Testis (tissue), 2 donors: ENCODE measurements around the gene CHRM1.

ENCODE experiments used
- POLR2A ChIP-seq: fragments of 450-650 bp; IDR thresholded peaks from one replicate; pipeline ENCODE4 v1.6.1; 2017; ENCODE audit warnings: antibody characterized with exemption, mild to moderate bottlenecking, moderate library complexity
- TF ChIP-seq, protein P1 (sequence below), 3 experiments: fragments of 450-650 bp in 2 of 3; fragments of 200-600 bp in 1 of 3; sonication (generic) in 1 of 3; IDR thresholded peaks; one replicate each; pipeline ENCODE4 v1.5.1; 2016 to 2019; ENCODE audit warnings: antibody characterized with exemption in 3 of 3, mild to moderate bottlenecking in 2 of 3, moderate library complexity in 1 of 3

DNA sequence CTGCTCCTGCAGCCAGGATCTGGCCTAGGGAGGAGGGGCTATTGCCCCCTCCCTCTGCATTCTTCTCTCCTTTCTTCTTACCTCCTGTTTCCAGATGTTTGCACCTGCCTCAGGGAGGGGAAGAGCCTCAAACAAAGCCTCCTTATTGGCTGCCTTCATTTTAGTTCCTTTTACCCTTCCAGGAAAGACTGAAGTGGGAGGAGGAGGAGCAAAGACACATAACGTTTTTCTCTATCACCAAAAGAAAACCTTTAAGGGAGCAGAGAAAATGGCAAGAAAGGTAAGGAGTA, 13.3 kb upstream of the CHRM1 start:
- TF ChIP-seq, protein P1, sequence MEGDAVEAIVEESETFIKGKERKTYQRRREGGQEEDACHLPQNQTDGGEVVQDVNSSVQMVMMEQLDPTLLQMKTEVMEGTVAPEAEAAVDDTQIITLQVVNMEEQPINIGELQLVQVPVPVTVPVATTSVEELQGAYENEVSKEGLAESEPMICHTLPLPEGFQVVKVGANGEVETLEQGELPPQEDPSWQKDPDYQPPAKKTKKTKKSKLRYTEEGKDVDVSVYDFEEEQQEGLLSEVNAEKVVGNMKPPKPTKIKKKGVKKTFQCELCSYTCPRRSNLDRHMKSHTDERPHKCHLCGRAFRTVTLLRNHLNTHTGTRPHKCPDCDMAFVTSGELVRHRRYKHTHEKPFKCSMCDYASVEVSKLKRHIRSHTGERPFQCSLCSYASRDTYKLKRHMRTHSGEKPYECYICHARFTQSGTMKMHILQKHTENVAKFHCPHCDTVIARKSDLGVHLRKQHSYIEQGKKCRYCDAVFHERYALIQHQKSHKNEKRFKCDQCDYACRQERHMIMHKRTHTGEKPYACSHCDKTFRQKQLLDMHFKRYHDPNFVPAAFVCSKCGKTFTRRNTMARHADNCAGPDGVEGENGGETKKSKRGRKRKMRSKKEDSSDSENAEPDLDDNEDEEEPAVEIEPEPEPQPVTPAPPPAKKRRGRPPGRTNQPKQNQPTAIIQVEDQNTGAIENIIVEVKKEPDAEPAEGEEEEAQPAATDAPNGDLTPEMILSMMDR (IDR thresholded peaks at IDR 0.05) = no peak
- no peak for TF ChIP-seq POLR2A
